ENCODE results near the gene PPP2R2B.

PPP2R2B gene

DNA sequence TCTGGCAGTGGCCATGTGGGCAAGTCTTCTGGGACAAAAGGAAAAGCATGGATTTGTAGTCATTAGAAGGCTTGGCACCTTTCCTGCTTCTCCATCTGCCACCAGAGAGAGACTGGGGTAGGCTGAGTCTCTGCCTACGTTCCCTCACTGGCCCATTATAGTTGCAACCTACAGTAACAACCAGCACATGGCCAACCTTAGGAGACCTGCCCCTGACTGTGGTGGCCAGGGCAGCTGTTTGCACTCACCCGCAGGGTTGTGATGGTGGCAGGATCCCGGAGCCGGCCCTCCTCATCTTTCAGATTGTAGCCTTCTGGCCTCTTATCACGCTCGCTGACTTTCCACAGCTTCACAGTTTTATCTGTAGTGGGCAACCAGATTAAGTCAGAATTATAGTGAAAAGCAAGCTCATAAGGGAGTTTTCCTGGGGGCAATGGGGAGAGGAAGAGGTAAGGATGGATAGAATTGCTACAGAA lies 187.6 kb downstream of the PPP2R2B start:
- peak; percentile 89 for DNase-seq

GRCh38 chr5:146687630-146688029 lies 190.9 kb downstream of the PPP2R2B start:
- DNase-seq: no peak

DNA sequence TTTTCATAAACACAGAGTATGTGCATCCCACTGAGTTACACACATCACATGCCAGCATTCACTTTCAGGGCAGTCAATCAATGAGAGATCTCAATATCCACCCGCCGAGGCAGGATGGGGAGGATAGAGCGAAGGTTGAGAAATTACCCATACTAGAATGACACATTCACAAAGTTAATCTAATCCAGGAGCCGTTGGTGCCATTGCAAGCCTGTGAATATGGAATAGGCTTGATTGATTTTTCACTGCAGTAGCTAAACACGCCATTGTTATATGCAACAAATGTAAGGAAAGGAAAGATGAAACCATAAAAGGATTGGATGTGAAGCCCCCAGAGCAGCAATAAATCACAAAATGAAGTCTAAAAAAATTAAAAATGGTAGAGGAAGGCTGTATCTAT lies 194.7 kb downstream of the PPP2R2B start:
- no peak for DNase-seq

DNA sequence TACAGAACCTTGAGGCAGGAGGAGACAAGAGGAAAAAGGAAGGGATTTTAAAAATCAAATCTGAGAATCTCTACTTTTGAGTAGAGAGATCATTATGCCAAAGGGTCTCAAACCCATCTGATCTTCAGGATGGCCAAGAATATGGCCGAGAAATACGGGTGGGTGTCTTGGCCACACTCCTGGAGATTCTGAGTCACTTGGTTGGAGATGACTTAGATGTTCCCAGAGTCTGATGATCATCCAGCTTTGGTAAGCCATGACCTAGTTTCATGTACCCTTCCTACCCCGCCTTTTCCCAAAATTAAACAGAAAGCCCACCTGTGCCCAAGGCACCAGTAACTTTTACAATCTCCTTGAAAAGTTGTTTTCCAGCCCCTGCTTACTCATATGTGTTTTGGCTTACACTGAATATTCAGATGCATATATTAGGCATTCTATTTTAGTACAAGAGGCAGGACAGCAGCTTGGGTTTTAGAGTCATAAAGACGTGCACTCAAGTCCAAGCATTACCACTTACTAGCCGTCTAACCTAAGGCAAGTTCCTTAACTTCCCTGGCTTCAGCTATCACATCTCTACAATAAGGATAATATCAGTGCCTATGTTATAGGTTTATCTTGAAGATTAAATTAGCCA lies 195.5 kb downstream of the PPP2R2B start:
- DNase-seq: no peak

DNA sequence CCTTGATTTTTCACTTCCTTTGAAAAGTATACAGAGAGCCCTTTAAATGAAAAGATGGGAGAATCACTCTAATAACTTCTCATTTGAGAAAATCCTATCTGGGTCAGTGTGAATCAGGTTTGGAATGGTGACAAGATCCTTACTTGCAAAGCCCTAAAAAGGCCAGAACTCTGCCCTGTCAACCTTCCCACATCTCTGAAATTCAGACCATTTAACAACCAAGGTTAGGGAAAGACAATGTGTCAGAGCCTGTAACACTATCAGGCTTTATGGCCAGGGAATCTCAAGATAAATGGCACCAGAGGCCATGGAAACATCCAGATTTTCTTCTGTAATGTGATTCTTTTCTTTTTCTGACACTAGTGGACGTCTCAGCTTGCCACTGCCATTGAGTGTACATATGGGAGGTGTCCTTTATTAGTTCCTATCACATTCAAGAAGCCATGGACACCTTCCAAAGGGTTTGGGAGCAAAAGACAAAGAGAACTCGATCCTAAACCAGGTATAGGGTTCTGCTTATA lies 196.9 kb downstream of the PPP2R2B start:
- no peak for DNase-seq

DNA sequence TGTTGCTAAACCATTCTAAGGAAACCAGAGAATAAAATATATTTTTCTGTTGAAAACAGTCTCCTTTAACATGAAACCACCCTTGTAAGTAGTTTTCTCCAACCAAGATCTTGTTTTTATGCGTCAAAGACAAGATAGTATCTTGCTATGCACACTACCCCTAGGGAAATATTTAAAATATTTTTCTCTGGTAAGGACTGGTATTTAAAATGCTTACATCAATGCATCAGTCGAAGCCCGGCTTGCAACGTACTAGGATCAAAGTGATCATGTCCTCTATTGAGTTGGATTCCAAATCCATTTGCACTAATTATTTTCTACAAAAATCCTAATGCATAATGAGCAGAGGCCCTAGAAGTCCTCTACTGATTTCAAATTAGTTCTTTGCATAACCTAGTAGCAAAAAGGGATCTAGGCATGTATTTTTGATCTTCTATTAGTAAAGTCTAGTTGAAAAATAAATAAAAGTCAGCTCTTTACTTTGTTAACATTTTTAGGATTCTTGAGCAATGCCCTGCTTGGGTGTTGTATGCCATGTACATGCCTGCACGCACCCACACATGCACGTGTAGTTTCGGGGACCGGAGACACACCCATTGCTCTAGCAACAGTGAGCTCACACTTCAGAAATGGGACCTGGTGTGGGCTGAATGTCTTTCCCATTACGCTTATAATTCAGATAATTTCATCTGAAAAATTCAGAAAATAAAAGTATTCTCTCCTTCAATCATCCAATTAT lies 197.5 kb downstream of the PPP2R2B start:
- DNase-seq: no peak

DNA sequence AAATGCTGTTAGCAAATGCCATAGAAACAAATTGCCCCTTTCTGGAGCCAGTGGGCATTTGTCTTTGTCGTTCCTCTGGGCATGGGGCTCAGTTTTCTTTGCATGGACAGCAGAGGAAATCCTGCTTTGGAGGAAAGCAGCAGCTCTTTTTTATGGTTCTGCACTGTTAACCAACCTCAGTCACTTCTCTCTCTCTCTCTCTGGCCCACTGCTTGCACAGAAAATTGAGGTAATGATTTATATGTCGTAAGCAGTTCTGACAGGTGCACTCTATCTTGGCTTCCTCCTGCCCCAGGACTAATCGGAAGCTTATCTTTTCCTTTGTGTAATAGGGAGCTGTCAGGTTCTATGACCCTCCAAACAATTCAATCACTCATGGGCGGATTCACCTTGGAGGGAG lies 202.9 kb downstream of the PPP2R2B start:
- no peak for DNase-seq

- DNase-seq: no peak
Measured at GRCh38 chr5:146672866-146673265, 205.7 kb downstream of the PPP2R2B start.

DNA sequence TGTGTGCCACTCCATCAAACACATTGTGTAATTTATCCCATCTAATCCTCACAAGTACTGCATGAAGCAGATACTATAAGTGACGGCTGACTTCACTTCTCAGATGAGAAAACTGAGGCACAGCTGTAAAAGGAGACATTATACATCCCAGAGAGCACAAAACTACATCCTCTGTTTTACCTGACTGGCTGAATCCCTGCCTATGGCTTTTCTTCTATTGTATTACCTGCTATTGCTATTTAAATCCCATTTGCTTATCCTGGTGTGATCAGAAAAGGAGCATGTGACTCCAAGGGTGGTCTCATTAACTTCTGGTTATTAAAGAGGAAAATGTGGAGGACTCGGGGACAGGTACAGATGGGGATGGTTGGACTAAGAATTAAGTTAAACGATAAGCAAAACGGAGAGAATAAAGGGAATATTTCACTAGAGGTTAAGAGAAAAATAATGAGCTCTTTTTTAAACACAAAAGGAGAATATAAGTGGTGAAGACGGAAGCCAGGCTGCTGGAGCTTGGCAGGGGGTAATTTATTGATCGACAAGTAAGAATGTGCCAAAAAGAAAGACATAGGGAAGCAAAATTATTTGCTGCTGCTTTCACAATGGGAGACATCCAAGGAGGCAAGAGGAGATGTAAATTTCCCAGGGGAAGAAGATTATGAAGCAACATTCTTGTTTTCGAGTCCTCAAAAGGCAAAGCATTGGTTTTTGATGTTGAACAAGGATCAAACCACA lies 206.8 kb downstream of the PPP2R2B start:
- DNase-seq: peak; percentile 48

GRCh38 chr5:146669656-146670055 lies 208.9 kb downstream of the PPP2R2B start:
- DNase-seq: no peak

- peak; percentile 94 for DNase-seq
Measured at GRCh38 chr5:146667633-146668272, 210.8 kb downstream of the PPP2R2B start.

DNA sequence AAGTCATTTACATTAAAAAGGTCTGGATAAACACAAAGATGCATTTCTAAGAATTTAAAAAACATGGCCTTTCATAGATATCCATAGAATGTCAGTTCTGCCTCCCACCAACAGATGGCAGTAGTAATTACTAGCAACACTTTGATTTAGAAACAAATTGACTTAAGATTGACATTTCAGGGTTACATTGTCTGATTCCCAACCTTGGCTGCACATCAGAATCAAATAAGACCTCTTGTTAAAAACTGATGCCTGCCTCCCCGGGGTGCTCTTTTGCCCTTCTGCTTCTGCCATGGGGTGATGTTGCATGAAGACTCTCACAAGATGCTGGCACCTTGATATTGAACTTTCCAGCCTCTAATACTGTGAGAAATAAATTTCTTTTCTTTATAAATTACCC lies 216.3 kb downstream of the PPP2R2B start:
- no peak for DNase-seq

DNA sequence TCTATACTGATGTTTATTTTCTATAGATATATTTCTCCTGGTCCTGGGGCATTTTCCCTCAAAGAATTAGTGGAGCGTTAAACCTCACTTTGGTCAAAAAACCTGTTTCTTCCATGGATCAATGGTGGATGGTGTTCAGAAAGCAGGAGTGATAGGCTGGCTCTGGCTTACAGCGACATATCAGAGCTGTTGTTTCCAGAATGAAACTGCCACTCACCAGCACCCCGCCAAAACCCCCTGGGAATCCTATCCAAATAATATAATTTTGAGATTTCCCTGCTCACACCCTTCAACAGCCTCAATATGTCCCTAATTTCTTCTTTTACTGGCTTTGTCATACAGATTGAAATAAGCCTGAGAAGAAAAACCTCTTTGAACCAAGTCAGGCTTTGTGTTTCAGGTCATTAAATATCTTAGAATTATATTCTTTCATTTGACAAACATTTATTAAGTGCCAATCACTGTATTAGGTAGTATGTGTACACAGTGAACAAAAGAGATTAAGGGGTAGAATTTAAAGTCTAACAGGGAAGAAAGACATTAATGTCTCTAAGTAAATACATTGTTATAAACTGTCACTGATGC lies 218.1 kb downstream of the PPP2R2B start:
- no peak for DNase-seq

- DNase-seq: no peak
Measured at GRCh38 chr5:146659961-146660360, 218.6 kb downstream of the PPP2R2B start.

DNA sequence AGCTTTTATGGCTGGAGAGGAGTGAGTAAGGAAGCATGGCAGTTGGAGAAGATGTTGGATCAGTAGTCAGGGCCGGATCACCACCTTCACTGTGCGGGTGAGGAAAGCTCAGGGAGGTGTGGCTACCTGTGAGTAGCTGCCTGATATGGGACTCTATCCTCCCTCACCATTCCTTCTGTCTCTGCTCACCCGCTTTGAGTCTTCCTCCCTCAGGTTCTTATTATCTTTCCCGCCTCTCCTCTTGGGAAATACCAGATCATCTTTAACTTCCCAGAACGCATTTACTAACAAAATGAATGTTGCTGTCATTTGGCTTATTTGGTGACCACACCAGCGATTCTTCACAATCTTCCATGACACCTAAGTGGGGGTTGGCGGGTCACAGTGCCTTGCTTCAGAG lies 221.9 kb downstream of the PPP2R2B start:
- no peak for DNase-seq

DNA sequence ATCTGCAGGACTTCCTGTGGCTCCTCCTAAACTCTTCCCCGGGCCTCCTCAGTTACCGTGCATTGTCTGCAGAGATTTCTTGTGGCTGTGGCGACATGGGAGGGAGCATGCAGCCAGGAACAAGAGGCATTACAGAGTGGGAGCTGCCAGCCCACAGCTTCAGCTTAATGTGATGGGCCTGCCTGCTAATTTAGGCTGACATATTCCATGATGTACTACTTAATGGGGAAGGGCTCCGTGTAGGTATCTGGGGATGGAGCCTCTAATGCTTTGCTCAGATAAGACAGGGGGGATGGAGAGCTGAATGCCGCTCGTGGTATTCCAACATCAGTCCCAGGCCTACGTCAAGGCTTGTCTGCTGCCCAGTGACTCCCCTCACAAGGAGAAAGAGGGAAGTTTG lies 225.0 kb downstream of the PPP2R2B start:
- DNase-seq: no peak

DNA sequence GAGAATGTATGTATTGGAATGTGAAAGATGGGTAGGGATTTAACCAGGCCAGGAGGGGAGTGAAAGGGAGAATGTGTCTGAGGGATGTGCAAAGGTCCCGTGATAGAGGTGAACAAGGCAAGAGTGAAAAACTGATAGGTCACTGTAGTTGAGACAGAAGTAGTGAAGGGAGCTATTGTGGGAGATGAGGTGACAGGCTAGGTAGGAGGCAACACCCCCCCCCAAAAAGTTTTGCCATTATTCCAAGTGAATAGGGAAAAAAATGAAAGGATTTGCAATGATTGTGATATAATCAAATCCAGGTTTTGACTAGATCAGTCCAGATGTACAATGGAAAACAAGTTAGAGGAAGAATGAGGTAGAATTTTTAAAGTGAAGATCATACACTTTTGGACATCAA lies 226.0 kb downstream of the PPP2R2B start:
- no peak for DNase-seq

GRCh38 chr5:146647656-146648199 lies 230.8 kb downstream of the PPP2R2B start:
- DNase-seq: peak; percentile 94

- DNase-seq: no peak
Measured at GRCh38 chr5:146646441-146646840, 232.1 kb downstream of the PPP2R2B start.

GRCh38 chr5:146645342-146645741 lies 233.2 kb downstream of the PPP2R2B start:
- DNase-seq: peak; percentile 77

GRCh38 chr5:146644831-146645230 lies 233.7 kb downstream of the PPP2R2B start:
- no peak for DNase-seq

DNA sequence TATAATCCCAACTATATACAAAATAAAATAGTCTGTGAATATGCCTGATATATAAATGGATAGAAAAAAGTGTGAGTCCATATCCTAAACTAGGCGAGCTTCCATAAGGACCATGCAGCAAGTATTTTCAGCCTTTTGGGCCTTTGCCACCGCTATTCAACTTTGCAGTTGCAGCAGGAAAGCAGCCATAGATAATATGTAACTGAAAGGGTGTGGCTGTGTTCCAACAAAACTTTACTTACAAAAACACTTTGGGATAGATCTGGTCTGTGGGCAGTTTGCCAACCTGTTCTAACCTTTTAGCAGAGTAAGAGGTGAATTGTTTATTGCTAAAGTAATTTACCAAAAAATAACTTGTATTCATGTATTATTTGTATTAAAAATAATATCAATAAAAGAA lies 234.8 kb downstream of the PPP2R2B start:
- DNase-seq: peak; percentile 62

All from NCI-H446 treated with DMSO at 0.1 percent for 48 hours (cell line).